K562 (cell line): ENCODE data around the gene CLDND2.

Source experiments
- BRF1 ChIP-seq: IDR thresholded peaks from 3 replicates; pipeline ENCODE4 v1.6.1; 2011; ENCODE audit warnings: borderline replicate concordance, mild to moderate bottlenecking; ENCODE audit not compliant: insufficient read length; ENCODE audit errors: extremely low read depth
- ELF1 ChIP-seq: fragments of 200-800 bp; sonication (Bioruptor generic); IDR thresholded peaks from 2 replicates; pipeline ENCODE4 v1.6.1; 2016; ENCODE audit warnings: missing genetic modification characterization, missing compliant biosample characterization
- GATA2 ChIP-seq: sonication (generic); formaldehyde crosslinking; IDR thresholded peaks from 2 replicates; pipeline ENCODE4 v1.4.0; 2020; ENCODE audit warnings: mild to moderate bottlenecking, missing genetic modification reagents
- POLR2AphosphoS5 ChIP-seq: IDR thresholded peaks from 2 replicates; pipeline ENCODE4 v1.6.1; 2011; ENCODE audit warnings: mild to moderate bottlenecking, low read depth, low read length, moderate library complexity; ENCODE audit not compliant: control insufficient read depth, insufficient read depth
- RFX5 ChIP-seq: IDR thresholded peaks from 2 replicates; pipeline ENCODE4 v1.6.1; 2011; ENCODE audit warnings: low read depth, mild to moderate bottlenecking, improper control_type of control experiment, low read length
- TAF15 ChIP-seq: fragments of 200-400 bp; formaldehyde crosslinking; IDR thresholded peaks from 2 replicates; pipeline ENCODE4 v1.6.1; 2017; ENCODE audit warnings: mild to moderate bottlenecking, low read depth, low read length, moderate library complexity
- TCFL5 ChIP-seq: fragments of 250-450 bp; sonication (Bioruptor Pico); conservative IDR thresholded peaks from 2 replicates; pipeline ENCODE4 v1.6.1; 2021; ENCODE audit warnings: mild to moderate bottlenecking, moderate library complexity, matching md5 sums
- ZNF121 ChIP-seq: sonication (generic); formaldehyde crosslinking; conservative IDR thresholded peaks from 2 replicates; pipeline ENCODE4 v1.8.0; 2022; ENCODE audit warnings: missing genetic modification reagents

DNA sequence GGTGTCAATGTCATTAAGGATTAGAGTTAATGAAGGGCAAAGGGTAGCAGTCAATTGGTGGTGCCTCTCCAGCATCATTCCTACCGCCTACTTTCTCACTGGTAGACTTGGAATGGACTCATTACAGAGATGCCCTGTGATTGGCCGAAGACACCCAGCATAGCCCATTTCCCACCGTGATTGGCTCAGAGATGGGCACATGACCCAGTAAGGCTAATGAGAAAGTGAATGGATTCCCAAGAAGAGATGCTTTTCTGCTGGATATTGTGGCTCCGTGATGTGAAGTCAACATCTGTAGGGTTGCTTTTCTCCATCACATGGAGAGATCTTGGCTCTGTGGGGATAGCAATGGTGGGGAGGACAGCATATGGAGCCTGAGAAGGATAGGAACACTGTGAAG lies 38.4 kb downstream of the CLDND2 start:
- TF ChIP-seq BRF1 (no peak), POLR2AphosphoS5 (no peak), TCFL5 (CRISPR knock-in tag) (no peak), ELF1 (no peak), RFX5 (no peak), TAF15 (no peak), ZNF121 (no peak), GATA2 (CRISPR knock-in tag) (no peak)
